Medulla oblongata (tissue), 1 donor: ENCODE measurements around the gene LGALS3BP.

Source experiments
- DNase-seq: peaks from one replicate; pipeline ENCODE4 v3.0.0-alpha.2; 2015; ENCODE audit errors: extremely low spot score

The LGALS3BP gene

GRCh38 chr17:78999056-78999768 is 19.5 kb upstream of the LGALS3BP start:
- DNase-seq, result no peak

GRCh38 chr17:78998311-78999055 is 18.8 kb upstream of the LGALS3BP start:
- DNase-seq, result no peak

GRCh38 chr17:78997881-78998280 is 18.2 kb upstream of the LGALS3BP start:
- DNase-seq, result no peak

- no peak for DNase-seq
Measured at GRCh38 chr17:78997231-78997741, 17.6 kb upstream of the LGALS3BP start.

GRCh38 chr17:78996781-78997201 is 17.1 kb upstream of the LGALS3BP start:
- no peak for DNase-seq

- DNase-seq, result peak; percentile 56
Measured at GRCh38 chr17:78995761-78996451, 16.2 kb upstream of the LGALS3BP start.

GRCh38 chr17:78995022-78995760 is 15.5 kb upstream of the LGALS3BP start:
- DNase-seq, result no peak

GRCh38 chr17:78993981-78994671 is 14.4 kb upstream of the LGALS3BP start:
- DNase-seq, result no peak

- peak; percentile 70 for DNase-seq
Measured at GRCh38 chr17:78993241-78993956, 13.7 kb upstream of the LGALS3BP start.

GRCh38 chr17:78992542-78993212 is 13.0 kb upstream of the LGALS3BP start:
- DNase-seq, result no peak

- DNase-seq, result no peak
Measured at GRCh38 chr17:78991906-78992532, 12.3 kb upstream of the LGALS3BP start.

- no peak for DNase-seq
Measured at GRCh38 chr17:78991017-78991738, 11.5 kb upstream of the LGALS3BP start.

GRCh38 chr17:78990349-78991016 is 10.8 kb upstream of the LGALS3BP start:
- DNase-seq, result no peak

- DNase-seq, result no peak
Measured at GRCh38 chr17:78988152-78988551, 8.4 kb upstream of the LGALS3BP start.

GRCh38 chr17:78986649-78987328 is 7.1 kb upstream of the LGALS3BP start:
- peak; percentile 41 for DNase-seq

- DNase-seq, result peak; percentile 80
Measured at GRCh38 chr17:78986048-78986648, 6.4 kb upstream of the LGALS3BP start.

- no peak for DNase-seq
Measured at GRCh38 chr17:78985395-78985794, 5.7 kb upstream of the LGALS3BP start.
